Forelimb muscle (tissue), 1 donor: ENCODE results near the gene THSD1. TPM values are rescaled to one million over a fixed set of nuclear protein-coding genes. Genes with fewer than 3 reads are reported as not detected.
"Not testable (repeated sequence)": the region's sequence is repeated elsewhere in the genome, so short reads cannot be mapped to it uniquely, and the experiment has no call there.

ENCODE experiments used
- DNase-seq: peaks from one replicate; pipeline ENCODE4 v3.0.0-alpha.2; 2013; ENCODE audit warnings: low read depth
- polyA plus RNA-seq: library from polyadenylated mRNA; unstranded; fragments of 120-200 nt; gene quantifications from one replicate; pipeline ENCODE4 v1.2.1, GENCODE V29; 2013; ENCODE audit not compliant: insufficient read length

Gene THSD1
- polyA plus RNA-seq, 1 donor = 18.4 TPM

GRCh38 chr13:52356327-52356726, 49.6 kb downstream of the THSD1 start:
- no peak for DNase-seq

- no peak for DNase-seq
Measured at GRCh38 chr13:52353193-52353592, 52.8 kb downstream of the THSD1 start.

DNA sequence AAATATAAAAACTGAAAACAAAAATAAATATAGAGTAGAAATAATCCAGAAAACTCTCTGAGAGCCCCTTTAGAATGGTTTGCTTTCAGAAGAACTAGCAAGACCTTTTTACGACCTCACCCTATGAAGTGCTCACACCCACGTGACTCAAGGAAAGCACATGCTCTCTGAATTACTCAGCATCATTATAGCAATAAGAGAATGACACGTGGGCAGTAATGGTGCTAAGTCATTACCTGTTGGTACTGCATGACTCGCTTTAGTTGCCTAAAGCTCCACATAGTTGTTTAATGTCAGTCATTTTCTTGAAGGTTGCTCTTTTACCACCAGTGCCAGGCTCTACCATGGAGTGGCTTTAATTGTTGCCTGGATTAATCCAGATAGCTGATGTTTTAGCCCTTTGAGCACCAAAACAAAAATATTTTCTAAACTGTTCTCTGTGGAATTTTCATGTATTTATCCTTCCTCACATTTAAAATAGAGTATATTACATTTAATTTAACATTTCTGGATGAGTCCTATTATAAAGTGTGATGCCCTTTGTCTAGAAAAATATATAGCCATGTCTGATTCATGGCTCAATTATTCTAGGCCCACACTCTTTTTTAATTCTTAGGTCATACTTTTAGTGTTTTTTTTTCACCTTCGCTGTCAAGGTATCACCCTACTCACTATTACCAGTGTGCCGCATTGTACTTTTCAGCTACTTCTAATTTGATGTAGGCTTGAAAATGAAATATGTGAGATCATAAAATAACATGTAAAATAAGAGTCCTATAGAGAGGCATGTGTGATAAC, 56.8 kb downstream of the THSD1 start:
- no peak for DNase-seq

DNA sequence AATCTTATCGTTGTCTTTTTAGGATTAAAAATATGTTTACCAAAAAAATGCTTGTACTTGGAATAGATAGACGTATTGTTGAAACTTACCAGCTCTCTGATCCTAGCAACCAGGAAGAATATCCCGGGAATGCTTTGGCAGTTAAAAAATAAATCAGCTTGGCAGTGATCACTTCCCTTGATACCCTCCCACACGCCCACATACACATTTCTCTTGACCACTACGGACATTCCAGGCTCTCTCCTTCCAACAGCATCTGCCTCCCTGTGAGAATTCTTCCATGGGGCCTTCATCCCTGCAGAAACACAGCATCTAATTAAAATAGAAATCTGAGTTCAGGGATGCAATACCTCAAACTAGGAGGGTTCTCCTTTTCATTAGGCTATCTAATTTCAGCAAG, 57.9 kb downstream of the THSD1 start:
- DNase-seq = no peak

- no peak for DNase-seq
Measured at GRCh38 chr13:52345631-52346251, 60.2 kb downstream of the THSD1 start.

DNA sequence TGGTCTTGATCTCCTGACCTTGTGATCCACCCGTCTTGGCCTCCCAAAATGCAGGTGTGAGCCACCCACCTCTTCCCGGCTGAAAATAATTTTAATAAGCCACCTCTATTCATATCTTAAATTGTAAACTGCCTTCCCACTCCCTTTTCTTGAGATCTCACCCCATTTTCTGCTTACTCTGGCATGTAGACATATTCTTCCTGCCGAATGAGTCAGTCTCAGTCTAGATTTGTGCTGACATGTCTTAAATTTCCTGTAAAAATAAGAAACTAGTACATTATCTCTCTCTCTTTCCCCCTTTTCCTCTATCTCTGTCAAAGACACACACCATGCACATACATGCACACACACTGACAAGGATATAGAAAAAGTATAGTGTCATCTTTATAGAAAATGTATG, 60.9 kb downstream of the THSD1 start:
- DNase-seq = no peak

DNA sequence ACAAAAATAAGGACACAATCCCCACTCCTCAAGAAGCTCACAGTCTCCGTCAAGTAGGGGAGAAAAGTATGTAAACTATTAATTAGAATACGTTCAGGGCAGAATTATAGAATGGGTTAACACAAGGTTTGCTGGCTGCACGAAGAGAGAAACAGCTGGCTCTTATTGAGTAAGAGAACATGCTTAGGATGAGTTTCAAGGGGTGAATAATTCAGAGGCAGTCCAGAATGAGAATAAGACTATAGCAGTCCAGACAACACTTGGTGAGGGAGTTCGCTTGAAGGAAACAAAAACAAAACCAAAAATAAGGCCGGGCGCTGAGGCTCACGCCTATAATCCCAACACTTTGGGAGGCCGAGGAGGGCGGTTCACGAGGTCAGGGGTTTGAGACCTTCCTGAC, 61.9 kb downstream of the THSD1 start:
- no peak for DNase-seq

GRCh38 chr13:52342203-52342602, 63.8 kb downstream of the THSD1 start:
- DNase-seq = not testable (repeated sequence)

- not testable (repeated sequence) for DNase-seq
Measured at GRCh38 chr13:52337828-52338455, 68.0 kb downstream of the THSD1 start.

DNA sequence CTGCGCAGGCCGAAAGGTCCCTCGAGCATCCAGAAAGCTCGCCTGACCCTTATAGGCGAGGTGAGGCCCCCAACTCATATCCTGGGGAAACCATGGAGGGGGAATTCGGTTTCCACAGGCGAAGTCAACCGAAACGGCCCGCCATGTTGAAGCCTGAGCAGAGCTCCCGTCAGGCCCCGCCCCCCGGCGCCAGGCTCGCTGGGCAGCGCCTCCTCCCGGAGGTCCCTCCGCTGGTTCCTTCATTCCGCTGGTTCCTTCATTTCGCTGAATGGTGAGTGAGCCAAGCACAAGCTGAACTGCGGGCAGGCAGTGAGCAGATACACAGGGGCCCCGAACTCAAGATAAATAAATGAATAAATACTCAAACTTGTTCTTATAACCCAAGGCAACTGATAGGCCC, 71.9 kb downstream of the THSD1 start:
- DNase-seq = not testable (repeated sequence)

- DNase-seq = not testable (repeated sequence)
Measured at GRCh38 chr13:52331844-52332243, 74.1 kb downstream of the THSD1 start.

Other genes starting within 250 kb of the THSD1 start
- 16.5 TPM for gene NEK3, start 246.6 kb downstream of the THSD1 start, polyA plus RNA-seq
- gene VPS36, start 44.5 kb upstream of the THSD1 start, polyA plus RNA-seq = 51.9 TPM
- gene CKAP2, start 49.3 kb upstream of the THSD1 start, polyA plus RNA-seq = 38.2 TPM
- gene HNRNPA1L2, start 236.3 kb upstream of the THSD1 start, polyA plus RNA-seq = 10.1 TPM
- gene SUGT1, start 246.7 kb upstream of the THSD1 start, polyA plus RNA-seq = 36.3 TPM